Neural cell (in vitro differentiated cells): ENCODE results near the gene MRO.

Experiments
- CTCF ChIP-seq: fragments of 450-650 bp; IDR thresholded peaks from 2 replicates; pipeline ENCODE4 v1.5.1; 2014; ENCODE audit warnings: antibody characterized with exemption, mild to moderate bottlenecking, moderate library complexity; ENCODE audit not compliant: poor library complexity, severe bottlenecking
- EP300 ChIP-seq: fragments of 450-650 bp; conservative IDR thresholded peaks from 2 replicates; pipeline ENCODE4 v1.6.1; 2014; ENCODE audit warnings: antibody characterized with exemption, mild to moderate bottlenecking, moderate library complexity; ENCODE audit not compliant: poor library complexity, severe bottlenecking
- EZH2 ChIP-seq: fragments of 200-600, 300-800 bp; shearing (Covaris generic), sonication (generic); IDR thresholded peaks from 2 replicates; pipeline ENCODE4 v1.6.1; 2014; ENCODE audit warnings: antibody characterized with exemption, low read length, borderline replicate concordance, mild to moderate bottlenecking; ENCODE audit not compliant: insufficient read depth, poor library complexity, severe bottlenecking
- POLR2AphosphoS5 ChIP-seq: IDR thresholded peaks from 2 replicates; pipeline ENCODE4 v1.6.1; 2012
- TAF1 ChIP-seq: IDR thresholded peaks from 2 replicates; pipeline ENCODE4 v1.6.1; 2012; ENCODE audit warnings: low read depth

- TF ChIP-seq CTCF (no peak), POLR2AphosphoS5 (no peak), EP300 (no peak), TAF1 (no peak), EZH2 (no peak)
Observed at GRCh38 chr18:50791599-50792438, 28.0 kb downstream of the MRO start.
